Spleen (tissue), 11 donors: ENCODE measurements around the gene RGMA. TPM values are rescaled to one million over a fixed set of nuclear protein-coding genes. Genes with fewer than 3 reads are reported as not detected.

Experiments used
- DNase-seq: peaks from one replicate; pipeline ENCODE4 v3.0.0-alpha.2; 2020
- H3K27ac ChIP-seq, 8 donors: fragments of 200-600 bp; sonication (generic) in 7 of 8; 1 replicate in 4 of 8; 2 replicates in 4 of 8; pipeline versions ENCODE4 v1.5.0 to v1.8.0; 2016 to 2021; ENCODE audit warnings: inconsistent platforms in 4 of 8, mild to moderate bottlenecking in 4 of 8, moderate library complexity in 1 of 8
- H3K27me3 ChIP-seq, 7 donors: fragments of 200-600 bp; sonication (generic) in 6 of 7; replicated peaks in 1 of 7; 1 replicate in 4 of 7; 2 replicates in 3 of 7; pipeline versions ENCODE4 v1.5.0 to v1.8.0; 2016 to 2021; ENCODE audit warnings: inconsistent platforms in 3 of 7, mild to moderate bottlenecking in 1 of 7
- H3K36me3 ChIP-seq, 6 donors: fragments of 200-600 bp; sonication (generic) in 5 of 6; 1 replicate in 4 of 6; 2 replicates in 2 of 6; pipeline versions ENCODE4 v1.5.0 to v1.8.0; 2016 to 2021; ENCODE audit warnings: inconsistent platforms in 2 of 6
- H3K4me1 ChIP-seq, 6 donors: fragments of 200-600 bp; sonication (generic) in 5 of 6; 1 replicate in 3 of 6; 2 replicates in 3 of 6; pipeline versions ENCODE4 v1.5.0 to v1.8.0; 2016 to 2021; ENCODE audit warnings: inconsistent platforms in 3 of 6
- H3K4me3 ChIP-seq, 8 donors: fragments of 200-600 bp; sonication (generic) in 7 of 8; 1 replicate in 4 of 8; 2 replicates in 4 of 8; pipeline versions ENCODE4 v1.5.0 to v1.8.0; 2016 to 2021; ENCODE audit warnings: inconsistent platforms in 4 of 8, mild to moderate bottlenecking in 4 of 8, moderate library complexity in 2 of 8
- H3K9me3 ChIP-seq, 8 donors: fragments of 200-600 bp; sonication (generic) in 7 of 8; 1 replicate in 4 of 8; 2 replicates in 4 of 8; pipeline versions ENCODE4 v1.5.0 to v1.8.0; 2016 to 2021; ENCODE audit warnings: inconsistent platforms in 4 of 8
- CTCF ChIP-seq, 11 experiments: fragments of 200-600 bp in 7 of 11; fragments of 450-650 bp in 4 of 11; sonication (generic) in 4 of 11; IDR thresholded peaks in 8 of 11; conservative IDR thresholded peaks in 3 of 11; 1 replicate in 7 of 11; 2 replicates in 4 of 11; pipeline versions ENCODE4 v1.4.0 to v1.8.0; 2016 to 2021; ENCODE audit warnings: antibody characterized with exemption in 11 of 11, inconsistent platforms in 4 of 11, mild to moderate bottlenecking in 1 of 11
- POLR2A ChIP-seq, 3 donors: fragments of 450-650 bp; IDR thresholded peaks; one replicate each; pipeline ENCODE4 v1.5.1; 2017; ENCODE audit warnings: antibody characterized with exemption in 3 of 3, mild to moderate bottlenecking in 1 of 3
- POLR2AphosphoS5 ChIP-seq, 3 donors: sonication (generic); formaldehyde crosslinking; IDR thresholded peaks; one replicate each; pipeline ENCODE4 v1.5.1; 2017; ENCODE audit warnings: antibody characterized with exemption in 3 of 3
- WGBS, 5 donors: extraction: QIAGEN DNeasy Blood & Tissue Kit in 3 of 5; methylation state at CpG; one replicate each; pipeline versions ENCODE4 v1.1.5 to v1.1.7; 2013 to 2018; 5-methylcytosine and 5-hydroxymethylcytosine counted together
- intact Hi-C: fragments of 100-400 bp; cut with DNase I; formaldehyde crosslinking; loops from one replicate; pipeline ENCODE4 v1.15.0; 2023; ENCODE audit warnings: low total_unique reads
- polyA plus RNA-seq, 3 donors: library from polyadenylated mRNA; stranded (reverse); fragments of 200-250 nt; gene quantifications; one replicate each; pipeline ENCODE4 v1.2.1, GENCODE V29; 2013
- total RNA-seq, 7 donors: library from RNA; depleted of rRNA in 3 of 7; stranded (reverse); fragments of >200 nt in 3 of 7; fragmentation: NEBNext Ultra II Directional in 4 of 7; extraction: Animal tissue kit (Norgen Biotek cat#: 25700) in 4 of 7; gene quantifications; one replicate each; pipeline versions ENCODE4 v1.1.0 to v1.2.1, GENCODE V29; 2016 to 2021
- donor health status: healthy with polysubstance abuse.
- donor health status: DM: no; HTN: no; CAD: no; lungs with moderate emphysema.
- donor health status: DM: no; HTN: no; CAD: no.
- donor health status: Bipolar disorder and iron deficiency.
- donor health status: healthy.
- donor health status: DM: no; HTN: no; CAD: no.
- donor health status: DM: yes; HTN: yes; CAD: no.

The RGMA gene
- total and polyA plus RNA-seq, 10 donors, result 0.37 to 3.1 (median 1.2) TPM

DNA sequence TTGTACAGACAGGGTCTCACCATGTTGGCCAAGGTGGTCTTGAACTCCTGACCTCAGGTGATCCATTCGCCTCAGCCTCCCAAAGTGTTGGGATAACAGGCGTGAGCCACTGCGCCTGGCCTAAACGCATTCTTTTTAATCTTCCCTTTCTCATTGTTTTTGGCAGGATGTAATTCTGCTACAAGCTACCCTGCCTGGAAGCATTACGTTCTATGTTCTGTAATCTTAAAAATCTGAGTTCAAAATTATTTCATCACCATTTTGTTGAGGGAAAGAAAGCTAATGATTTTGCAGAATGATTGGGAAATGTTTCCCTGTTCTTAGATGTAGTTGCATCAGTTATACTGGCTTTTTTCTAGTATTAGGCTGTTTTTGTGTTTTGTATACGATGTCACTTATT is 71.5 kb downstream of the RGMA start:
- Histone ChIP-seq H3K27ac (peak overlapping the region in 3 of 8 donors; percentile 46 to 52 (median 50)), H3K4me3 (no peak overlapping the region), H3K4me1 (peaks cover 0 to 33% (median 7%) of the 10 kb centered on the region in 6 donors), H3K9me3 (no peaks in the 10 kb centered on the region), H3K27me3 (no peaks in the 10 kb centered on the region), H3K36me3 (peaks cover 17 to 100% (median 99%) of the 10 kb centered on the region in 6 donors)
- TF ChIP-seq POLR2AphosphoS5 (IDR thresholded peaks at IDR 0.05), result no peak
- TF ChIP-seq CTCF (IDR thresholded peaks at IDR 0.05 in 8 of 11, conservative IDR thresholded peaks at IDR 0.05 in 3 of 11), result no peak
- no peak for TF ChIP-seq POLR2A (IDR thresholded peaks at IDR 0.05)
- intact Hi-C loops, result no loop called here
- 69 to 88% (median 84%) methylated on average over 6 of the region's 6 CpGs for WGBS, 5 donors
- DNase-seq, result no peak

DNA sequence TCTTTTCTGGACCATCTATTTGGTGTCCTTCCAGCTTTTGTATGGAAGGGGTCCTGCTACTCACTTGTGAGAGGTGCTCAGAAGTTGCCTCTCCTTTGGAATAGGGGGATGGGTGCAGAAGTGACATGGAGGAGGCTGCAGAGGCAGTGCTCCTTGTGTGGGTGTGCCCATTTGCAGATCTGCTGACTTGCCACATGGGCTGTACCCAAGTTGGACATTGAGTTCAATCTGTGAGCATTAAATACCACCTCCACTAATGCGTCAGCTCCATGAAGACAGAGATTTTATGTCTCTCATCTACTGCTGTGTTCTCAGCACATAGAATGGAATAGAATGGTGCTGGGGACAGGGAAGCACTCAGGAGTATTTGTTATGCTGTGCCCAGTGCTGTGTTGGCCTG is 76.2 kb downstream of the RGMA start:
- H3K4me3 ChIP-seq, result no peak overlapping the region
- H3K9me3 ChIP-seq, result no peaks in the 10 kb centered on the region
- TF ChIP-seq CTCF (IDR thresholded peaks at IDR 0.05 in 8 of 11, conservative IDR thresholded peaks at IDR 0.05 in 3 of 11) (no peak), POLR2A (IDR thresholded peaks at IDR 0.05) (no peak), POLR2AphosphoS5 (IDR thresholded peaks at IDR 0.05) (peak in 1 of 3 donors; percentile 10)
- peaks cover 0 to 7% (median 0%) of the 10 kb centered on the region in 6 donors for H3K4me1 ChIP-seq
- 93 to 100% (median 100%) methylated on average over 1 of the region's 1 CpG for WGBS, 5 donors
- DNase-seq, result no peak
- intact Hi-C loops, result no loop called here
- H3K27me3 ChIP-seq, result no peaks in the 10 kb centered on the region
- H3K36me3 ChIP-seq, result peaks cover 15 to 100% (median 99%) of the 10 kb centered on the region in 6 donors
- H3K27ac ChIP-seq, result no peak overlapping the region

DNA sequence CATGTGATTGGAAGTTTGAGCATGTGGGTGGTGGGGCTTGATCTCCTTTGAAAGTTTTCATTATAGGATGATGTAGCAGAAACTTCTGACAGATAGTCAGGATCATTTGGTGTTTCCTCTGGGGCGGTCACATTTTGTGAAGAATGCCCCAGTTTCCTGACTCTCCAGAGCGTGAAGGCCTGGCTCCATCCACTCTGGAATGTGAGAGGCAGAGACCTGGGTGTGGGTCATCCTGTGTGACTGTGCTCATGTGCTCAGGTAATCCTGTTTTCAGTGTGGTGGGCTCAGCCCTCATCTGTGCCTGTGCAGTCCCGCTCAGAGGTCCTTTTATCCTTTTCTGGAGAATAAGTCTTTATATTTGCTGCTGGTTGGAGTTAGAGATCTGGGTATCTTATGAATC is 81.0 kb downstream of the RGMA start:
- DNase-seq, result no peak
- H3K36me3 ChIP-seq, result peaks cover 5 to 100% (median 95%) of the 10 kb centered on the region in 6 donors
- H3K27ac ChIP-seq, result no peak overlapping the region
- 89 to 97% (median 91%) methylated on average over 3 of the region's 3 CpGs for WGBS, 5 donors
- no peaks in the 10 kb centered on the region for H3K4me1 ChIP-seq
- no peaks in the 10 kb centered on the region for H3K9me3 ChIP-seq
- no peaks in the 10 kb centered on the region for H3K27me3 ChIP-seq
- no peak overlapping the region for H3K4me3 ChIP-seq
- no peak for TF ChIP-seq CTCF (IDR thresholded peaks at IDR 0.05 in 8 of 11, conservative IDR thresholded peaks at IDR 0.05 in 3 of 11)
- no peak for TF ChIP-seq POLR2A (IDR thresholded peaks at IDR 0.05)
- no peak for TF ChIP-seq POLR2AphosphoS5 (IDR thresholded peaks at IDR 0.05)
- intact Hi-C loops, result no loop called here

DNA sequence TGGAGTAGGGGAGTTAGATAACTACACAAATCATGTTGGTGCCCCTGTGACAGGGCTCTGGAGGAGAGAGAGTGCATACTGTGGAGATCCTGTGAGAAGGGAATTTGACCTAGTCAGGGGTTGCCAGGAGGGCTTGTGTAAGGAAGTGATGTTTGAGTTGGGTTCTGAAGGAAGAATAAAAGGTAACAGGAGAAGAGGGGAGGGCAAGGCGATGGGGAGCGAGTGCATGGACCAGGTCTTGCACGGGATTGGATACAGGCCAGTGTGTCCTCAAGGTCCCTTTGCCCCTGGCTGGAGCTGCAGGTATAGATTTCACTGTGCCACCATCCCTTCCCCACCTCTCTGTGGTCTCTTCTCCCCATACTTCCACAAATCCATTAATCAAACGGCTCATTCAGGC is 83.9 kb downstream of the RGMA start:
- intact Hi-C loops, result no loop called here
- WGBS, 5 donors, result 86 to 91% (median 87%) methylated on average over 4 of the region's 4 CpGs
- H3K27me3 ChIP-seq, result no peaks in the 10 kb centered on the region

More for the DNA sequence above, 83.9 kb downstream of the RGMA start:
- H3K4me1 ChIP-seq, result no peaks in the 10 kb centered on the region
- no peak overlapping the region for H3K4me3 ChIP-seq
- H3K27ac ChIP-seq, result no peak overlapping the region
- no peaks in the 10 kb centered on the region for H3K9me3 ChIP-seq
- H3K36me3 ChIP-seq, result peaks cover 2 to 100% (median 95%) of the 10 kb centered on the region in 6 donors
- TF ChIP-seq POLR2A (IDR thresholded peaks at IDR 0.05), result no peak
- TF ChIP-seq POLR2AphosphoS5 (IDR thresholded peaks at IDR 0.05), result no peak
- TF ChIP-seq CTCF (IDR thresholded peaks at IDR 0.05 in 8 of 11, conservative IDR thresholded peaks at IDR 0.05 in 3 of 11), result no peak
- no peak for DNase-seq
